Measurements from ENCODE around the gene TSPAN2.
"Not testable (repeated sequence)": the region's sequence is repeated elsewhere in the genome, so short reads cannot be mapped to it uniquely, and the experiment has no call there.

TSPAN2 gene

GRCh38 chr1:115036814-115037507, 52.3 kb downstream of the TSPAN2 start:
- no peak for DNase-seq (ENCODE audit: low spot score)

DNA sequence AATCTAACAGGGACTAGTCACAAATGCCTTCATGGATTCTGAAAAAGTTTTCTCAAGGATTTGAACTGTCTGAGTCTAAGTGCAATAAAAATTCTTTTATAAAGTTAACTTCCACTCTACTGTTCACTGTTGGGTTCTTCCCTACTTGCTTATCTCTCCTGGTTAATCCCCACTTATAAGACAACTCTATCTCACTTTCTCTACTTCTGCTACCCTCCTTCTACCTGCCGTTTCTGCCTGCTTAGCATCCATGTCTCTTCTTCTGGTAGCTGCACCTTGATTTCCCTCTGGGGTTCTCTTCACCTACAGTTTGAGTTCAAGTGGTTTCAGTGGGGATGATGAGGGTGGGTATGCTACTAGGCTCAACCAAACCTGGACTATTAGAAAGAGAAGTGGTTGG, 53.7 kb downstream of the TSPAN2 start:
- no peak for DNase-seq (ENCODE audit: low spot score)

GRCh38 chr1:115031595-115031994, 57.7 kb downstream of the TSPAN2 start:
- DNase-seq (ENCODE audit: low spot score), result no peak

DNA sequence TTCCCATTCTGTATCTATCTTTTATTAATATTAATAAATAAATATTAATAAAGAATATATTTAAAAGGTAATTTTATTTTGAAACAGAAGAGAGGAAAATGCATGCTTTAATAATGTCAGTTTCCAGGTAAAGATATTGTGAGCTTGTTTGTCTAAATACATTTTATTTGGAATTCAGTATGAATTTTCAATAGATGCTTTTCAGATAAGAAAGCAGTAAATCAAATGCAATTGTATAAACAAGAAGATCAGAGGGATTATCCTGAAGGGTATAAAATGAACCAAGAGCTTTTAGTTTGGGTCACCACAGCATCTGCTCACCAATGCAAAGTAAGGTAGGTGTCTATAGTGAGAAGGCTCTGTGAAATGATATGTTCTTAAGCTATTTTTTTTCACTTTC, 59.8 kb downstream of the TSPAN2 start, which contains the start of gene TSHB:
TSS of gene TSHB (plus strand) at position 301 of the 400 bp plus-strand sequence. CDS start 3,537 bp downstream, outside the sequence.
- DNase-seq (ENCODE audit: low spot score), result no peak

DNA sequence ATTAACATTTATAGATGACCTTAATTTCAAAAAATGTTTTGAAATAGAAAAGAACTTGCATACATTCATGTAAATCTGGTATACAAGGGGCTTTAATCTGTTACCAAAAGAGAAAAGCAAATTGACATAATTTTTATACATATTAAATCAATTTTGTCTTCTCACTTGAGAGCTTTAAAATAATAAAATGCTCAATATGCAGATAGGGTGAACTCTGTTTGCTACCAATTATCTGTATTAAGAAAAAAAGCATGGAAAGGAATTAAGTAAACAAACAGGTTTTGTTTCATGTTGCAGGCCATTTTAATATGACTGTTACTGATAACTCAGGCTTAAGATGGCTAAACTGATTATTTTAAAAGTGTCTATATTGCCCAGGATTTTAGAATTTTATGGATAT, 65.7 kb downstream of the TSPAN2 start:
- DNase-seq (ENCODE audit: low spot score), result no peak

DNA sequence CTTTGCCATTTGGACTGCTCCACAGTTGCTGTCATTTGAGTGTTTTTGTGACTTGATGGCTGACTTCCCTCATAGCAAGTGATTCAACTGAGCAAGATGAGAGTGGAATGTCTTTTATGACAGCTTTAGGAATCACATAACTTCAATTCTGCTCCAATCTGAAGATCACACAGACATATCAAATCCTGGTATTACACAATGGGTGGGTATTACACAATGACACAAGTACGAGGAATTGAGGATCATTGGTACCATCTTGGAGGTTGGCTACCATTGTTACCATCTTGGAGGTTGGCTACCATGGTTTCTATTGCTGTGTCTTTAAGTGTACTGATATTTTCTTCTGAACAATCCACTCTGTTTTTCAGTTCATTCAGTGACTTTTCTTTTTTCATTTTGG, 68.2 kb downstream of the TSPAN2 start:
- DNase-seq (ENCODE audit: low spot score), result no peak

DNA sequence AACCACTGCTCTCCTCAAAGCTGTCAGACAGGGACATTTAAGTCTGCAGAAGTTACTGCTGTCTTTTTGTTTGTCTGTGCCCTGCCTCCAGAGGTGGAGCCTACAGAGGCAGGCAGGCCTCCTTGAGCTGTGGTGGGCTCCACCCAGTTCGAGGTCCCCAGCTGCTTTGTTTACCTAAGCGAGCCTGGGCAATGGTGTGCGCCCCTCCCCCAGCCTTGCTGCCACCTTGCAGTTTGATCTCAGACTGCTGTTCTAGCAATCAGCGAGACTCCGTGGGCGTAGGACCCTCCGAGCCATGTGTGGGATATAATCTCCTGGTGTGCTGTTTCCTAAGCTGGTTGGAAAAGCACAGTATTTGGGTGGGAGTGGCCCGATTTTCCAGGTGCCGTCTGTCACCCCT, 69.8 kb downstream of the TSPAN2 start:
- not testable (repeated sequence) for DNase-seq (ENCODE audit: low spot score)

DNA sequence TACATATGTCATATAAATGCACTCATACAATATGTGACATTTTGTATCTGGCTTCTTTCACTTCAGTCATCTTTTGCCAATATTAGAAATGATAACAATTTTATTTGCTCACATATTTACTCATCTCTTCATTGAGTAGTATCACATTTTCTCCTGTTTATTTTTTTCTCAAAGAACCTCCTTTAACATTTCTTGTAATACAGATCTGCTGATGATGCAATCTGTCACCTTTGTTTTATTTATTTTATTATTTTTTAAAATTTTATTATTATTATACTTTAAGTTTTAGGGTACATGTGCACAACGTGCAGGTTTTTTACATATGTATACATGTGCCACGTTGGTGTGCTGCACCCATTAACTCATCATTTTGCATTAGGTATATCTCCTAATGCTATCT, 75.5 kb downstream of the TSPAN2 start:
- DNase-seq (ENCODE audit: low spot score), result no peak

GRCh38 chr1:115012434-115012833, 76.9 kb downstream of the TSPAN2 start:
- no peak for DNase-seq (ENCODE audit: low spot score)

- no peak for DNase-seq (ENCODE audit: low spot score)
Measured at GRCh38 chr1:115012006-115012405, 77.3 kb downstream of the TSPAN2 start.

DNA sequence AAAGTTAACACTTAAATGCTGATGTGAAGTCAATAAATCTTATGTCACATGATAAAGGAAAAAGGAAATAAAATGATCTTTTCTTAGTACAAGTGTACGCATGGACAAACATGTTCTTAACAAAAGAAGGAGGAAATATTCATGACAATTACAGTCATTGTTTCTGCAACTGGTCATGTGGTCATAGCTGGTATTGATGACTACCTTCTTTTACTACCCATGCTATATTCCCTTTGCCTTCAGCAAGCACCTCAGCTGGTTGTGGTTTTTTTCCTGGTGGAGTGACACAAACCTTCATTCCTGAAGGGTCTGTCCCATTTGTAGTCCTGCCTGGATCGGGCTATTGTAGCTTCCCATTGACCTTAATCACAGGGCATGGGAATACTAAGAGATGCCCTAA, 83.1 kb downstream of the TSPAN2 start:
- no peak for DNase-seq (ENCODE audit: low spot score)

Measured in NAMALWA (cell line).